GM19438 (cell line): ENCODE results near the gene PPA2.

Experiments
- ATAC-seq: cut with Tn5 transposase; IDR thresholded peaks from one replicate; pipeline ENCODE4 v1.9.1; 2021; ENCODE audit warnings: low read depth; ENCODE audit not compliant: unreplicated experiment

The PPA2 gene

DNA sequence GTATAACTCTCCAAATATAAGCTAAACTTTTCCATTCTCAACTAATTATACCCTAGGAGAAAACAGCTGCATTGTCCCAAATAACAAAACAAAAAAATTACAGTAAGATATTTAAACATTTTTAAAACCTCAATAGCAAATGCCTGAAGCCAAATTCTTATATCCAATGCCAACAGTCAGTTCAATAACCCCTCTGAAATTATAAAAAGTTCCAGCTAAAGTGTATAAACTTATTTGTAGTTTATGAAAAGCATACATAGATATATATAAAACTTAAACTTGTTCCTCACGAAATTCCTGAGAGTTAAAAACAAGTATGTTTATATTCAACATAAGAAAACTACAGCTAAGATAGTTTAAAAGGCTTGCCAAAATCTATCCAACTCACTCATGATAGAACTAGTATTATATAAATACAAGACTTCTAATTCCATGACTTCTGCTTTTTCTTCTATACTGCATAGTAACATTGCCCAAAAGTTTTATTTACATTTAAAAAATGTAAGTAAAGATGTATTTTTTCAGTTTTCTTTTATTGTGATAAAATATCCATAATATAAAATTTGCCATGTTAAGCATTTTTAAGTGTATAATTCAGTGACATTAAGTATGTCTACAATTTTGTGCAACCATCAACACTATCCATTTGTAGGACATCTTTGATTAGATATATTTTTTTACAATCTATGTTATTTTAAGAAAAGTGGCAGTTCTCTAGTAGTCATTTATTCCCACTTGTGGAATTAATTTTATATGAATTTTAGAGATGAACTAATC lies 72.8 kb downstream of the PPA2 start:
- no peak for ATAC-seq

DNA sequence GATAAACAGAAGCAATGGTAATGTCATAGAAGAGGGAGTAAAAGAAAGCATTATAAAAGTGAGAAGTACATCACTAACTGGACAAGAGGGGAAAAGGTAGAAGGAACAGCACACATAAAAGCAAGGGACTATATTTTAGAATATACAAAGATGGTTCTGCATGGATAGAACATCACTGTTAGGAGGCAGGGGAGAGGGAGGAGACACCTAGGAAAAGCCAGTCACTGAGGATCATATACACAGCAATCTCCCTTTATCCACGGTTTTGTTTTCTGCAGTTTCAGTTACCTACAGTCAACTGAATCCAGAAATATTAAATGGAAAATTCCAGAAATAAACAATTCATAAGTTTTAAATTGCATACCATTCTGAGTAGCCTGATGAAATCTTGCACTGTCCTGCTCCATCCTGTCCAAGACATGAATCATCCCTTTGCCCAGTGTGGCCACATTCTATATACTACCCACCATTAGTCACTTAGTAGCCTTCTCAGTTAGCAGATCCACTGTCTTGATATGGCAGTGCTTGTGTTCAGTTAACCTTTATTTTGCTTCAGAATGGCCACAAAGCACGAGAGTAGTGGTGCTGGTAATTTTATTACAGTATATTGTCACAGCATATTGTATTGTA lies 74.2 kb downstream of the PPA2 start:
- no peak for ATAC-seq

DNA sequence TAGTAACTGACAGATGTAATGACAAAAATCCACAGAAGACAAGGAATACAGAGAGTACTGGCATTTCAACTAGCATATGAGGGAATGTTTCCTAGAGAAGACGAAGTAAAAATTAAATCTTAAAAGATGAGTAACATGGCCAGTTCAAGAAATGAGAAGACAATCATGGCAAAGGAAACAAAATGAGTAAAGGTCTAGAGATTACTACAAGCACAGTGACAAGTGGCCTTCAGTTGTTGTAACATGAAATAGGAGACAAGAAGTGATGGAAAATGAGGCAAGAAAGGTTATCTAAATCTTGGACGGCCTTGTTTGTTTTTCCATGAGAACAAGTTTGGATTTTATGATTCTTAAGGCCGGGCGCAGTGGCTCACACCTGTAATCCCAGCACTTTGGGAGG lies 81.0 kb downstream of the PPA2 start:
- no peak for ATAC-seq

DNA sequence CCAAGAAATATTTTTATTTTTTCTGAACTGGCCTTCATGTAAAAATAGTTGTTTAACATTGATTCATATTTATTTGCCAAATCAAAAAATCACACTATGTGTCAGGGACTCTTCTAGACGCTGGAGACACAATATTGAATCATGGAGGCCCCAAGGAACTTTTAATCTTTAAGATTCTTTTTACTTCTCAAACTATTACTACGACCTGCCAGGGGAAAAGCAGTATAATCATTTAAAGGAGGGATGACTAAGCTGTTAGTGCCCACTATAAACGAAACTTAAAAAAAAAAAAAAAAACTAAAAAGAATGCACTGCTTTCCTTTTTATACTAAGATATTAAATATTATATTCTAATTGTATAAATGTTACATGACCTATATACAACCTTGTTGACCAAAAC lies 84.7 kb downstream of the PPA2 start:
- ATAC-seq = no peak

DNA sequence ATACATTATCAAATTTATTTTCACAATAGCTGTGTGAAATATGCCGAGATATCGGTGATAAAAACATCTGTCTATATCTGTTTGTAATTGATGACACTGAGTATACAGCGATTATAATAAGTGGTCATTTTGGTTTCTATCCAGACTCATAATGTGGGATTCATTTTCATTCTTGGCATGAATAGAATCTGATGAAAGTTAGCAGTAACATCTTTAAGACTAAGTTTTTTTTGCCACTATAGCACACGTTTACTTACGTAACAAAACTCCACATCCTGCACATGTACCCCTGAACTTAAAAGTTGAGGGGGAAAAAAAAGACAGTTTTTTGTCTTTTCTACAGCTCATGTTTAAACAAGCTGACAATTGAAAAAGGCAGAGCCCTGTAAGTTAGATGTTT lies 86.4 kb downstream of the PPA2 start:
- no peak for ATAC-seq

DNA sequence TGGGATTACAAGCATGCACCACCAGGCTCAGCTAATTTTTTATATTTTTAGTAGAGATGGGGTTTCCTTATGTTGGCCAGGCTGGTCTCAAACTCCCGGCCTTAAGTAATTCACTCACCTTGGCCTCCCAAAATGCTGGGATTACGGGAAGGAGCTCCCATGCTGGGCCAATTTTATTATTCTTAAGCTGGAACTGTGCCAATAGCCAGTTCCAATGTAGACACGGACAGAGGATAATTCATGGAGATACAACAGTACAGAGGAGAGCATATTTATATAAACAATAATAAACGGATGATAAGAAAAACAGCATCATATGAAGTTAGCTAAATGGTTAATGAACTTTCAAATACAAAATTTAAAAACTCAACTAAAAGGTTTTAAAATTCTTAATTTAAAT lies 87.8 kb downstream of the PPA2 start:
- no peak for ATAC-seq

DNA sequence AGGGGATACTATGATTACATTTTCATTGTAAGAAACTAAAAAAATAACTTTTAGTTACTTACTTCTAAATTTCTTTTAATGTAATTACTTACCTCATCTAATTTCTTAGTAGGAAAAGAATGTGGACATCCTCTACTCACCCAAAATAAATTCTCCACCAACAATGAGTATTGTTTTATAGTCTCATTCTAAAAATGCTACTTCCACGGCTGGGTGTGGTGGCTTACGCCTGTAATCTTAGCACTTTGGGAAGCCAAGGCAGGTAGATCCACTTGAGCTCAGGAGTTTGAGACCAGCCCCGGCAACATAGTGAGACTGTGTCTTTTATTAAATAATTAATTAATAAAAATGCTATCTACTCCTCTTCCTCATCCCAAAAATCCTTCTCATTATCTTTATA lies 99.8 kb downstream of the PPA2 start:
- no peak for ATAC-seq

DNA sequence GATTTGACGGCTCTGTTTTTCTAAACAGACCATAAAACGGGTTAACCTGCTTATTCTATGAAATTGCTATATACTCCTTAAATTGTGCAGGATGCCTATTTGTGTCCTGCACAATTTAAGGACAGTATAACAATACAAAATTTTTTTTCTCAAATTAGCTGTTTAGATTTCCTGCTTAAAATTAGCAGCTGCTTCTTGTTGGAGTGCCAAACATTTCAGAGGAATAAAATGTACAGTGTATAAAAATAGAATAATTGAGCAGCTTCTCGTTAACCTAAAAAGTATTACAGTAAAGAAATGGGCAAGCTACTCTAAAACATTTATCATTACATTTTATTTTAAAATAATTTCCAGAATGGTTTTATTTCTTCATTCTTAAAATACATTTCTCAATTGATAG lies 100.5 kb downstream of the PPA2 start:
- no peak for ATAC-seq

DNA sequence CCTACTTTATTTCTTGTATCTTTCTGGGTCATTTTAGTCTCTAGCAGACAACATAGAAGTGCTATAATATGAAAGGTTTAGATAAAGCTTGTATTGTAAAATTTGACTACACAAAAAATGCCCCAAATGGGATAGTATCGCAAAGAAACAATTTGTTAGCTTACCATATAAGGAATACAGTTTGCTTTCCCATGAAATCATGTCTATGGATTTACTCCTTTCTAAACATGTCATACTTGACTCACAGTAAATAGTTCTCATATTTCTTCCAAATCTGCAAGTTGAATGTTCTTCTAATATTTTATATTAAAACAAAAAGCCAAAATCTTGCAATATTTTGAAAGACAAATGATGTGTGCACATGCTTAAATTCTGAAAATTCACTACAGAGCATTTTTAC lies 103.9 kb downstream of the PPA2 start:
- no peak for ATAC-seq

DNA sequence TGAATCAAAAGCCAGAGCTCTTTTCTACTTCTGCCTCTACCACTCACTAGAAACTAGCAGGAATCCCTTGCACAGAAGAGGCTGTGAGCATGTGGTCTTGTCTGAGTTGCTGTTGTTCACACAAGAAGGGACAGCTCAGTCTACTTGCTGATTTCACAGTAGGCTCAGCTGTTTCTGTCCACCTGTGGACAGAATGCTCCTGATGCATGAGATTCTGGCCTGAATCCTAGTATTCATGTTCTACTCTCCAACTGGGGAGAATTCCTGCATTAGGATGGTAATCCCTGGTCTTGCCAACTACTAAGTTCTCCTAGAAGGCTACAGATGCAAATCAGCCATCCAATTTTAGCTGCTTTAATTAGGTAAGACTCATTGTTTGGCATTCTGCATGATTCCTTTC lies 112.8 kb downstream of the PPA2 start:
- no peak for ATAC-seq

DNA sequence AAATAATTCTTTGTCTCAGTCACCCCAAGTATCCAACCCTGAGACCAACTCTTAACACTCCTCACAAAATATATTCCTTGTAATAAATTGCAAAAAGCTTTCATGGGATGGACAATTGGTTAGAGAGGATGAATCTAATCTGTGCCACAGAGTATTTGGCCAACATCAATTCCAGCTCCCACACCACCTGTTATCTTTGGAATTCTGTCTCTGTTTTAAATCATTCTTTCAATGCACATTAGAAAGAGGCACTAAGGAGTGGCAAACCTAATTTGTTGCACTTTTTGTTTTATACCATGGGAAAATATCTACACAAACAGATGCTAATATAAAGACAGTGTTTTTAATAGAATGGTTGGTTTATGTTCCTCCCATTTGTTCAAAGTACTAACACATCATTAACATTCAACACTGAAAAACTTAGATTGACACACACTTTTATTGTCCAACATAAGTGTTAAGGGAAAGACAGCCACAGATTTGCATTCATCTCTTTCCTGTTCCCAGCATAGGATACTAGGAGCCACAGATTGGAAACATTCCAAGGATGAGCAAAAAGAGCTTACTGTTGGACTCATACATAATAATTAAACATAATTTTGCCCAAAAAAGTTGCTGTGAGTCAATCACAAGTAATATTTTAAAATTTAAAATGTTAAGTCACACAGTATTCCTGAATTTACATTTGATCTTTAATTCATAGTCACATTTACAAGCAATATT lies 116.4 kb downstream of the PPA2 start:
- no peak for ATAC-seq

DNA sequence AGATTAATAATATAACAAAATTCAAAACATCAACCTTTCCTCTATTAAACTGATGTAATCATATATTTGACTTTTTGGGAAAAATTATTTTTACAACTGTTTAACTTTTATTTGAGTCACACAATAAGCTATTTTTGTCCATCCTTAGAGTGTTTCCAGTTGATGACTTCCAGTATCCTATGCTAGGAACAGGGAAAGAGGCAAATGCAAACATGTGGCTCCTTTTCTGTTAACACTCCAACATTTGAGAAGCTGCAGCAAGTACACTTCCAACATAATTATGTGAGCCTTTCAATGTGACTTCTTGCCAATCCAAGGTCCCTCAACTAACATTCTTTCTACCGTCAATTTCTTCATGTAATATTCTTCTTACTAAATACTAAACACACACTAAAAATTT lies 117.7 kb downstream of the PPA2 start:
- no peak for ATAC-seq

DNA sequence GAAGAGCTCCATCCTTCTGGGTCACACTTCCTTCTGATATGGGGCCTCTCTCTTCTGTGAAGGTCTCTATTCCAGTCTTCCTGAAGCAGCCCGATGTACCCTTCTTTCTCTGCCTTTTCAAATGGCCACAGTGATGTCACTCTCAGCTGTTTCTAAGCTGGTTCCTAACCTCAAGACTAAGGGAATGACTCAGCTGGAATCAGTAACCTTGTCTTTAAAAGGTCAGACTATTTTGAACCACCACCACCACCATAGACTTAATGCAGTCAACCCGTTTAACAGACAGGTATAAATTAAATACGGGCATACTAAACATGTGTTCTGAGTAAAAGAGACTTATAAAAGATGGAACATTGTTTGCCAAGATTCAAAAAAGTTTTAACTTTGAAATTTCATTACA lies 121.0 kb downstream of the PPA2 start:
- peak; percentile 68 for ATAC-seq

DNA sequence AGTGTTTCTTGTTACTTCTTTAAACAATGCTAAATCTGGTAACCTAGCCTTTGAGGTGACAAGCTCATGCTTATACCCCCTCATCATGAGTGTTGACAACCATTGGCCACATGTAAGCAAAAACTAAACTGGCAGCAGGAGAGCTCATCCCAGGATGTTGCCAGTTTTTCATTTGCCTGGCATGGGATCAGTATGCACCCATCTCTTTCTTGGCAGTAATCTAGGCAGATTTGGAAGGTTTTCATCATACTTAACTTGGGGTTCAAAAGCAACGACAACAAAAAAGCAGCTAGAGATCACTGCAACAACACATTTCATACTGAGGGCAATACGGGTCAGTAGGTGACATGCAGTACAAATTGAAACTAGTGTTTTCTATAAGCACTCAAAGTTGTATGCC lies 122.0 kb downstream of the PPA2 start:
- no peak for ATAC-seq

DNA sequence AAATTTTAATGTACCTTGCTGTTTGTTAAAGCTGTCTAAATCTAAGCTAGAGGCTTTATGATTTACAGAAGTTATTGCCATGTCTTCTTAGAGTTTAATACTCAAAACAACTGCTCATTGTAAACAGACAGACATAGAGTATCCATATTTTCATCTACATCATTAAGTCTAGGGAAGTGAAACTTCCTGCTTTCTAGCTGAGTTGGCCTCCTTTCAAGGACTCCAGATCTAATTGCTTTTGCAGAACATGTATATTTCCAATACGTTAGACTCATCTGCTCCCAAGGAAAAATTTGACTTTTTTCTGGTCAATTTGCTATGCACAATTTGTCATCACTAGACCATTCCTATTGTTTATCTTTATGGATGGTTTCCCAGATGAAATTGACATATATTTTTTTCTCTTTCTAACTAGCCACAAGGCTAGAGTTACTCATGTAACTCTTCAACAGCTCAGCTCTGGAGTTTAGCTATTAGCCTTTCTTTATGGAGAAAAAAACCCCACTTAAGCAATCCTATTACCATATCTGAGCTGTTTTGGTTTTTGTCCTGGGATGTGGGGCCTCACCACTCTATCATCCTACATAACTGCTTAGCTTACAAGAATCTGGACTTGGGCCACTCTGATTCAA lies 122.9 kb downstream of the PPA2 start:
- no peak for ATAC-seq

DNA sequence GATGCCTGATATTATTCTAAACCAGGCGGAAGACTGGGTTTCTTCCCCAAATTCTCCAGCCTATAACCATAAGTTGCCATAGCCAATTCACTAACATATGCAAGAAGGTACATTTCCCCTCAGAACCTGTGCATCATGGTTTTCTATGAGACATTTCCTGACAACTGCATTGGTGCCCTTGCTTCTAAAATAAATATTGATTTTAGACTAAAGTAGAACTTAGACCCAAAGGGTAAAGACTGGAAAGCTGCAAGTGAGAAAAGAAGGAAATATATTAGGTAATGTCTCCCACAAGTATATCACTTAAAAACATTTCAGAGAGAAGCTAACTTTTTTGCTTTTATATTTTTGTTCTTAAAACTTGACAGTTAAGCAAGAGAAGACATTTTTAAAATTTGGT lies 125.1 kb downstream of the PPA2 start:
- ATAC-seq = no peak

DNA sequence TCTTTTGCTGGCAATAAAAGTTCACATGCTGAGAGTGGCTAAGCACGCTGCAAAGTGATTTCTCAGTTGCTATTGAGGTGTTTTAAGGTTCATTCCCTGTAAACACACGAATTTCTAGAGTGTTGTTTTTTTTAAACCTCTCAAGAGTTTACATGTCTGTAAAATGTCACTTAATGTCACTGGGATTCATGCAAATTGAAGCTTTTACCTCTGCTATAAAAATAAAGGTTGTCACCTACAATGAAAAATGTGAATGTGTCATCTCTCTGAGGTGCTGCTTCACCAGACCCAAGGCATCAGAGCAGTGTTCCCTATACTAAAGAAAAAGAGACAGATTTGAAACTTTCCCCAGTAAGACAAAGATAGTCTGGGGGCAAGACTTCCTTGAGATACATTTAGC lies 127.0 kb downstream of the PPA2 start:
- no peak for ATAC-seq

DNA sequence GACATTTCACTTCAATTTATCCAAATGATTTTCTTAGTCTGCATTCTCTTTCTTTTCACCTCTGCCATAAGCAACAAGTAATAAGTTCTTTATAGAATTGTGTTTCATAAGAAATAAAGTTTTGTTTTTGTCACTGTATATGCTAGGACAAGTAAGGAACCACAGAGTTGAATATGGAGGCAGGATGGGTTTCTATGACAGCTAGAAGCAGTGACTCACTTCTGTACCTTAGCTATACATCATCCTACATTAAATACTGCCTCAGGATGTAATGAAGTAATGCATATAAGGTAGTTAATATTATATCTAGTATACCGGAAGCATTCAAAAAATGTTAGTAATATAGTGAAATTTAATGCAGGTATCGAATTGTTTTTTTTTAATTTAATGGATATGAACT lies 128.0 kb downstream of the PPA2 start:
- ATAC-seq = no peak

DNA sequence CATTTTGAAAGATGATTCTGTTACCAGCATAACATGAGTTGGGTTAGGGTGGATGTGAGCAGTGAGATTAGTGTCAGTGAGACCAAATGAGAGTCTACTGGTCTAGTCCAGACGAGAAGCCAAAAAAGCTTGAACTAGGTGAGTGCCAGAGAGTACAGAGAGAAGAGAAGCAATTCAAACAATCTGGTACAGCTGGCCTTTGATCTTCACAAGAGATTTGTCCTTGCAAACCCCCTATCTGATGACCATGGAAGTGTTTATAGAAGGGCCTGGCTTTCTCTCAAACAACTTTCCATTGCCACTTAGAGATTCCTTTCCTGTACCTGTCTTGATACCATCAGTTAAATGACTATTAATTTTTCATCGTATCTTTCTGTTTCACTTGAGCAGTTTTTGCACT lies 128.5 kb downstream of the PPA2 start:
- no peak for ATAC-seq

DNA sequence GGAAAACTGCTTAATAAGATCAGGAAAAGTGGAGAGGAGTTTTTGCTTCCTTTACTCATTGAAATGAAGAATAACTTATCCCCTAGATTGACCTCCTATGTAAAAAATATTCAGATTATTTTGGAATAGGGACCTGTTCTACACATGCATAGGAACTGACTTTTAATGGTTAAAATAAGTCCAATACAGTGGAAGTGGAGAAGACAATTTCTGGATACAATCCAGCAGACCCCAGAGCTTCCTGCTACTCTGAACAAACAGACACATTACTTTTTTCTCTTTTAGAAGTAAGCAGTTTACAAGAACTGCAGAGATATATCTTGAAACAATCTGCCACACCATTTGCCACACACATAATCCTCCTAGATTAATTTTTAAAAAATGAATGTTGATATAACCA lies 129.7 kb downstream of the PPA2 start:
- ATAC-seq = no peak

DNA sequence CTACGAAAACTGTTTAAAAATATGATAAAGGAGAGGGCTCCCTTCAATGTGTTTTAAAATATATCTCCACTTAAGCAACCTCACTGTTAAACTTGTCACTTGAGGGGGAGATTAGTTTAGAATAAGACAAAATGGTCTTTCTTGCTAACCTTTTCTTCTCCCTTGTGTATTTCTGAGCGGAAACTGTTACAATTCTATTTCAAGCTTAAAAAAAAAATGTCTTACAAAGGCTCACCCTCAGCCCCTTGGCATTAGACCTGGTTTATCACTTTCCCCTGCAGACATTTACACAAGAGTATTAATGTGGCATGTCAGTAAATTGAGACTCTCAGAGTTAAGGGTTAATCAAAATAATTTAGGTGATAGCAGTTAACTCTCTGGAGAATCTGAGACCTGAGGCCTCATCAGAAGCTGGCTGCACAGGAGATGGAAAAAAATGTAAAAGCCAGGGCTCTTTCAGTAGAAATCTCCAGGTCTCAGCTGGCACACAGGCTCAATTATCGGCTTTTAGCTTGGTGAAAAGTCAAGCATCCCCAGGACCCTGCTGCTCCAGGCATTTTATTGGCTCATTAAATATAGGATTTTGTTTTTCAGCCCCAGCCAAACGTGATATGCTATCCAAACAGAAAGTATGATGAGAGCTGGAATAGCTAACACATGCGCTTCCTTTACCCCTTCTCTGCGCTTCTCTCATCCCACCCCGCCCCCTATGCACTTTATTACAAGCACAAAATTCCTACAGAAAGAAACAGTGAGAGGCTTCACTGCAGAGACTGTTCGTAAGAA lies 130.5 kb downstream of the PPA2 start:
- no peak for ATAC-seq
